Effector CD4-positive, alpha-beta T cell (primary cell): ENCODE measurements around the gene OBP2A.

Experiments
- DNase-seq: peaks from one replicate; pipeline ENCODE4 v3.0.0-alpha.2; 2020

The OBP2A gene

GRCh38 chr9:135552698-135553171 lies 6.8 kb downstream of the OBP2A start:
- DNase-seq = no peak

GRCh38 chr9:135554718-135555117 lies 8.8 kb downstream of the OBP2A start:
- DNase-seq = no peak

GRCh38 chr9:135555203-135555602 lies 9.3 kb downstream of the OBP2A start:
- DNase-seq = no peak

- DNase-seq = no peak
Observed at GRCh38 chr9:135555910-135556309, 10.0 kb downstream of the OBP2A start.

- no peak for DNase-seq
Observed at GRCh38 chr9:135559606-135560005, 13.7 kb downstream of the OBP2A start.

- no peak for DNase-seq
Observed at GRCh38 chr9:135561391-135562234, 15.7 kb downstream of the OBP2A start, which contains the start of gene PAEP. PAEP (plus strand) TSS chr9:135561756.

GRCh38 chr9:135562235-135562745 lies 16.4 kb downstream of the OBP2A start:
- no peak for DNase-seq

- no peak for DNase-seq
Observed at GRCh38 chr9:135563039-135563476, 17.1 kb downstream of the OBP2A start.

- no peak for DNase-seq
Observed at GRCh38 chr9:135563858-135564257, 17.9 kb downstream of the OBP2A start.

- DNase-seq = no peak
Observed at GRCh38 chr9:135565141-135565628, 19.3 kb downstream of the OBP2A start.

- no peak for DNase-seq
Observed at GRCh38 chr9:135565636-135566035, 19.7 kb downstream of the OBP2A start.

GRCh38 chr9:135566552-135566951 lies 20.6 kb downstream of the OBP2A start:
- no peak for DNase-seq

- no peak for DNase-seq
Observed at GRCh38 chr9:135567311-135567710, 21.4 kb downstream of the OBP2A start.

GRCh38 chr9:135568026-135568425 lies 22.1 kb downstream of the OBP2A start:
- no peak for DNase-seq

GRCh38 chr9:135570456-135570855 lies 24.5 kb downstream of the OBP2A start:
- no peak for DNase-seq

GRCh38 chr9:135572233-135572632 lies 26.3 kb downstream of the OBP2A start:
- no peak for DNase-seq

GRCh38 chr9:135573124-135573523 lies 27.2 kb downstream of the OBP2A start:
- DNase-seq = no peak

GRCh38 chr9:135574331-135574730 lies 28.4 kb downstream of the OBP2A start:
- DNase-seq = no peak

GRCh38 chr9:135574943-135575342 lies 29.0 kb downstream of the OBP2A start:
- DNase-seq = no peak

- no peak for DNase-seq
Observed at GRCh38 chr9:135575995-135576631, 30.2 kb downstream of the OBP2A start.

GRCh38 chr9:135577256-135577655 lies 31.3 kb downstream of the OBP2A start:
- DNase-seq = no peak

GRCh38 chr9:135579356-135579755 lies 33.4 kb downstream of the OBP2A start:
- DNase-seq = no peak

- DNase-seq = no peak
Observed at GRCh38 chr9:135579889-135580660, 34.1 kb downstream of the OBP2A start.
